Heart left ventricle (tissue), 16 donors: ENCODE measurements around the gene MCM3AP. TPM values are rescaled to one million over a fixed set of nuclear protein-coding genes. Genes with fewer than 3 reads are reported as not detected.

ENCODE experiments used
- ATAC-seq, 4 donors: fragments of 200-7000 bp; cut with Tn5 transposase; one replicate each; pipeline ENCODE4 v1.9.1; 2020 to 2022; ENCODE audit warnings: moderate library complexity in 4 of 4, mild to moderate bottlenecking in 3 of 4, moderate number of reproducible peaks in 1 of 4
- DNase-seq, 5 donors: peaks; one replicate each; pipeline ENCODE4 v3.0.0-alpha.2; 2020
- H3K27ac ChIP-seq, 12 donors: fragments of 200-600 bp; sonication (generic) in 4 of 12; one replicate each; pipeline versions ENCODE4 v1.5.0 to v1.8.0; 2016 to 2022; ENCODE audit warnings: mild to moderate bottlenecking in 2 of 12
- H3K27me3 ChIP-seq, 9 donors: fragments of 200-600 bp; sonication (generic) in 2 of 9; one replicate each; pipeline versions ENCODE4 v1.5.1 to v1.8.0; 2016 to 2022; ENCODE audit warnings: mild to moderate bottlenecking in 3 of 9
- H3K36me3 ChIP-seq, 9 donors: fragments of 200-600 bp; sonication (generic) in 2 of 9; one replicate each; pipeline versions ENCODE4 v1.5.0 to v1.8.0; 2018 to 2022; ENCODE audit warnings: mild to moderate bottlenecking in 2 of 9
- H3K4me1 ChIP-seq, 12 donors: fragments of 200-600 bp; sonication (generic) in 4 of 12; one replicate each; pipeline versions ENCODE4 v1.5.0 to v1.8.0; 2016 to 2022; ENCODE audit warnings: mild to moderate bottlenecking in 3 of 12
- H3K4me3 ChIP-seq, 12 donors: fragments of 200-600 bp; sonication (generic) in 4 of 12; one replicate each; pipeline versions ENCODE4 v1.5.0 to v1.8.0; 2017 to 2022; ENCODE audit warnings: mild to moderate bottlenecking in 9 of 12, moderate library complexity in 4 of 12
- H3K9me3 ChIP-seq, 12 donors: fragments of 200-600 bp; sonication (generic) in 4 of 12; one replicate each; pipeline versions ENCODE4 v1.5.0 to v1.8.0; 2016 to 2022; ENCODE audit warnings: mild to moderate bottlenecking in 1 of 12
- POLR2A ChIP-seq, 2 donors: fragments of 450-650 bp; IDR thresholded peaks; one replicate each; pipeline ENCODE4 v1.6.1; 2017; ENCODE audit warnings: antibody characterized with exemption in 2 of 2, mild to moderate bottlenecking in 2 of 2, moderate library complexity in 2 of 2
- WGBS, 4 donors: extraction: QIAGEN DNeasy Blood & Tissue Kit in 2 of 4; methylation state at CpG; one replicate each; pipeline versions ENCODE4 v1.1.5 to v1.1.7; 2013 to 2018; 5-methylcytosine and 5-hydroxymethylcytosine counted together
- intact Hi-C, 10 donors: fragments of 100-400 bp; cut with DNase I; formaldehyde crosslinking; loops; one replicate each; pipeline versions ENCODE4 v1.11.1 to v1.14.2; 2022
- polyA plus RNA-seq, 2 donors: library from polyadenylated mRNA; stranded (reverse); fragments of 200-250 nt; gene quantifications; one replicate each; pipeline ENCODE4 v1.2.3, GENCODE V29; 2013
- total RNA-seq, 9 donors: library from RNA; depleted of rRNA in 2 of 9; stranded (reverse); fragments of >200 nt in 2 of 9; fragmentation: NEBNext Ultra II Directional in 3 of 9; extraction: Animal tissue kit (Norgen Biotek cat#: 25700) in 3 of 9; gene quantifications; one replicate each; pipeline versions ENCODE4 v1.1.0 to v1.2.4, GENCODE V29; 2016 to 2023
- TF ChIP-seq, protein P1 (sequence below), 12 donors: fragments of 200-600 bp; sonication (generic) in 4 of 12; IDR thresholded peaks; one replicate each; pipeline versions ENCODE4 v1.5.0 to v1.8.0; 2018 to 2022; ENCODE audit warnings: antibody characterized with exemption in 12 of 12, mild to moderate bottlenecking in 5 of 12
- donor health status: ischemic (EF 13 %, LVEDD 7.1; RV severe dilation, severe dysfunction).
- donor health status: healthy with polysubstance abuse.
- donor health status: DM: no; HTN: yes; CAD: no.
- donor health status: DM: no; HTN: no; CAD: no.
- donor health status: ischemic (EF 25% LVEDD 6.9; RV normal size, moderate dysfunction).
- donor health status: ischemic (EF 25% LVEDD 5.7; RV mildly dilated, moderate dysfunction).
- donor health status: healthy.
- donor health status: DM: yes; HTN: yes; CAD: no.
- donor health status: ischemic (EF 35%, LVEDD 5.7; RV mildly dilated, moderate dysfunction).
- donor health status: nonischemic (EF 11% LVEDD 7.7; RV severe dilation, severe dysfunction).
- donor health status: DM: yes; HTN: yes; CAD: no.
- donor health status: PGD.
- donor health status: ischemic (EF 29% LVEDD 5.4; RV normal size, mild dysfunction).
- donor health status: nonischemic (EF 23%, LVEDD 6.1; RV moderate dilation, normal function).

MCM3AP gene
- total and polyA plus RNA-seq, 11 donors = 24.5 to 69.8 (median 55.3) TPM

DNA sequence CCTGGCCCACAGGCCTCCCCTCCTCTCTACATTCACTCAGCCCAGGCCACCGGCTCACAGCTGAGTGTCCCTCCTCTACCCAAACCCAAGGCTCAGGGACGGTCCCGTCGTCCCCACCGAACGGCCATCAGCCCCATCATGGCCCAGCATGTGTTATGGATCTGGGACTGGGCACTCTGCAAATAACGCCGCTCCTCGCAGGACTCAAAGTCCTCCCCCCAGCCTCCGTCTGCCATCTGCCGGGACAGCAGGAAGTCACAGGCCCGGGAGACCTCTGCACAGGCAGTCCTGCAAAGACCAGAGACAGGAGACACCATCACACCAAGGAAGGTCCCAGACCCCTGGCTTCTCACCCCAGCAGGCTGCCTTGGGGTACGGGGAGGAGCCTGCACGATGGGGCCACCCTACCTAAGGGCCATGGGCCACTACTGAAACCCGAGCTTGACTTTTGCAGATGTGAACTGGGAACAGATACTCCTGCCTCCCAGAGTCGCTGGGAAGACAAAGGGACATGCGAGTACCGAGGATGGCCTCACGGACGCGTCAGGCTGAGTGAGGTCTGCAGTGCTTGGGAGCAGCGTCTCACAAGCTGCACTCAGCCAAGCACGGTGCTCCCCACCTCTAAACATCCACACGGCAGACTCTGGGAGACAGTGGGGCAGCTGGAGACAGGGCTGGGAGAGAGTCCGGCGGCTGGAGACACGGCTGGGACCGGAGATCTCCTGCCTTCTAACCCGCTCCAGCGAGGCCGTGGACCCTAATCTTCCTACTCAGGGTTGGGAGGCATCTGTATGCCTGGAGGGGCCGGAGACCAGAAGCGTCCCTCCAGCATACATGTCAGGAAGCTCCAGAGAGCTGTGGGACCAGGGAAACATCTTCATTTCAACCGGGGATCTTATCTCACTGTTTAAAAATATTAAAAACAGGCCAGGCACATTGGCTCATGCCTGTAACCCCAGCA lies 90.8 kb downstream of the MCM3AP start:
- Histone ChIP-seq H3K9me3 (no peaks in the 10 kb centered on the region), H3K4me1 (peaks cover 0 to 18% (median 3%) of the 10 kb centered on the region in 12 donors), H3K36me3 (peaks cover 5 to 82% (median 70%) of the 10 kb centered on the region in 9 donors), H3K4me3 (no peak overlapping the region), H3K27ac (no peak overlapping the region), H3K27me3 (no peaks in the 10 kb centered on the region)
- TF ChIP-seq, protein P1, sequence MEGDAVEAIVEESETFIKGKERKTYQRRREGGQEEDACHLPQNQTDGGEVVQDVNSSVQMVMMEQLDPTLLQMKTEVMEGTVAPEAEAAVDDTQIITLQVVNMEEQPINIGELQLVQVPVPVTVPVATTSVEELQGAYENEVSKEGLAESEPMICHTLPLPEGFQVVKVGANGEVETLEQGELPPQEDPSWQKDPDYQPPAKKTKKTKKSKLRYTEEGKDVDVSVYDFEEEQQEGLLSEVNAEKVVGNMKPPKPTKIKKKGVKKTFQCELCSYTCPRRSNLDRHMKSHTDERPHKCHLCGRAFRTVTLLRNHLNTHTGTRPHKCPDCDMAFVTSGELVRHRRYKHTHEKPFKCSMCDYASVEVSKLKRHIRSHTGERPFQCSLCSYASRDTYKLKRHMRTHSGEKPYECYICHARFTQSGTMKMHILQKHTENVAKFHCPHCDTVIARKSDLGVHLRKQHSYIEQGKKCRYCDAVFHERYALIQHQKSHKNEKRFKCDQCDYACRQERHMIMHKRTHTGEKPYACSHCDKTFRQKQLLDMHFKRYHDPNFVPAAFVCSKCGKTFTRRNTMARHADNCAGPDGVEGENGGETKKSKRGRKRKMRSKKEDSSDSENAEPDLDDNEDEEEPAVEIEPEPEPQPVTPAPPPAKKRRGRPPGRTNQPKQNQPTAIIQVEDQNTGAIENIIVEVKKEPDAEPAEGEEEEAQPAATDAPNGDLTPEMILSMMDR (IDR thresholded peaks at IDR 0.05) = no peak
- no peak for TF ChIP-seq POLR2A (IDR thresholded peaks at IDR 0.05)
- peak in 1 of 5 donors; percentile 39 for DNase-seq
- intact Hi-C loops = no loop called here
- ATAC-seq = no peak
- WGBS, 4 donors = 89 to 96% (median 92%) methylated on average over 31 to 34 of the region's 34 CpGs

DNA sequence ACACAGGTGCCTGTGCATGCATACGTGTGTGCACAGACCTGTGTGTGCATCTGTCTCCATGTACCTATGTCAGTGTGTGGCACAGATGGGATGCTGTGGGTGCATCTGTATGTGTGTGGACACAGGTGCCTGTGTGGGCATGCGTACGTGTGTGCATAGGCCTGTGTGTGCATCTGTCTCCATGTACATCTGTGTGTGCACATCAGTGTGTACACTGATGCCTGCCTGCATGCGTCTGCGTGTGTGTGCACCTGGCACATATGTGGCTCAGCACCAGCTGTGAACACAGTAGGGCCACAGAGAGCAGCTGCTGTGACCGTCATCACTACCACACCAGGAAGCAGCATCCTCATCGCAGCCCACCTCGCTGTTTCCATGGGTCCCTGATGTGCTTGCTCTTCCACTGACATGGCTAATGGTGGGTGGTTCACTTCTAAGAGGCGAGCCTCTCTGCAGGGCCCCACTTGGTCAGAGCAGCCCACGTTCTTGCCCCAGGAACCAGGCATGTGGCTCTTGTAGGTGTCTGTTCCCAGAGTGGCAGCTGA lies 91.5 kb downstream of the MCM3AP start:
- ATAC-seq = no peak
- peak in 1 of 5 donors; percentile 30 for DNase-seq
- no peak overlapping the region for H3K27ac ChIP-seq
- no peak overlapping the region for H3K4me3 ChIP-seq
- peaks cover 5 to 75% (median 63%) of the 10 kb centered on the region in 9 donors for H3K36me3 ChIP-seq
- WGBS, 4 donors = 93 to 96% (median 95%) methylated on average over 10 of the region's 10 CpGs
- H3K4me1 ChIP-seq = peaks cover 6 to 26% (median 10%) of the 10 kb centered on the region in 12 donors
- intact Hi-C loops = no loop called here
- no peaks in the 10 kb centered on the region for H3K27me3 ChIP-seq
- H3K9me3 ChIP-seq = no peaks in the 10 kb centered on the region
- TF ChIP-seq, protein P1 (IDR thresholded peaks at IDR 0.05) = no peak
- TF ChIP-seq POLR2A (IDR thresholded peaks at IDR 0.05) = no peak

DNA sequence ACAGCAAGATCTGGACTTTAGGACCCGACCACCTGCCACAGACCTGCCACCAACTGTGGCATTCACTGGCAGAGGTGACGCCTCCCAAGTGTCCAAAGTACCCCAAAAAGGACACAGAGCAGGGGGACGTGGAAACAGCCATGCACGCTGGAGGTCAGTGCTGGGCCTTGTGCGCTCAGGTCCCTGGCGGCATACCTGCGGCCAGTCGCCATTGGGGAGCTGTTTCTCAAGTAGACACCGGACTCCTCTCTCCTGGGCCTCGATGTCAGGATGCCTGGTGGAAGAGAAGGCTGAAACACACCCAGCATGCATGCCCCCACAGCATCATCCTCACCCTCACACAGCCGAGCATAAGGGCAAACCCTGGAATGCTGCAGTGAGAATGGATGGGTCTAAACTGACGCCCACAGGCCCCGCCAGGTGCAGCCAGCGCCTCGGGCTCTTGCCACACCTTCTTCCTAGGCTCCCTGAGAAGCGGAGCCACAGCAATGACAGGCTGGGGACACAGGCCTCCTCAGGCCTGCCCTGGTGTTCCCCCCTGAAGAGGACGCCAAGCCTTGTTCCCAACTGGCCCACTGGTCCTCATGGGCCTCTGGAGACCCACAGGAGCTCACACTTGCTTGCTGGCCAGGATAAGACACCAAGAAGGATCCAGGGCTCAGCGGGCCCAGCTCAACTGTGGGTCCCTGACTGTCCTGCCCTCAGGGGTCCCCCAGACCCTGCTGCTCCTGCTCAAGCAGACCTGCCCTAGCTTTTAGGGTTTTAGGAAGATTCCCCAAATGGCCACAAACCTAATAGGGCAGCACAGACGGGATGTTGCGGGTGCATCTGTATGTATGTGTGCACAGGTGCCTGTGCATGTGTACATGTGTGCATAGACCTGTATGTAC lies 93.5 kb downstream of the MCM3AP start:
- WGBS, 4 donors = 89 to 97% (median 95%) methylated on average over 12 to 20 of the region's 20 CpGs
- H3K4me1 ChIP-seq = peaks cover 6 to 43% (median 20%) of the 10 kb centered on the region in 12 donors
- intact Hi-C loops = no loop called here
- no peak overlapping the region for H3K4me3 ChIP-seq
- TF ChIP-seq, protein P1 (IDR thresholded peaks at IDR 0.05) = no peak
- no peak for TF ChIP-seq POLR2A (IDR thresholded peaks at IDR 0.05)
- DNase-seq (peak in 1 of 5 donors; percentile 41), ATAC-seq (no peak)
- H3K27ac ChIP-seq = no peak overlapping the region
- H3K9me3 ChIP-seq = no peaks in the 10 kb centered on the region
- peaks cover 4 to 60% (median 48%) of the 10 kb centered on the region in 9 donors for H3K36me3 ChIP-seq
- no peaks in the 10 kb centered on the region for H3K27me3 ChIP-seq
